ENCODE measurements around the gene GUF1. TPM values are rescaled to one million over a fixed set of nuclear protein-coding genes. Genes with fewer than 3 reads are reported as not detected.

GUF1 gene
- total RNA-seq, 1 donor, result 22.9 TPM

- H3K4me3 ChIP-seq (ENCODE audit: low read depth, low read length), result no peak overlapping the region
- no peak for TF ChIP-seq CTCF (IDR thresholded peaks at IDR 0.05; ENCODE audit: insufficient read depth, low read depth, low read length)
- DNase-seq (ENCODE audit: low read depth), result no peak
These were observed 22.2 kb downstream of the GUF1 start for GRCh38 chr4:44700427-44700826.

- no peak for TF ChIP-seq CTCF (IDR thresholded peaks at IDR 0.05; ENCODE audit: insufficient read depth, low read depth, low read length)
- DNase-seq (ENCODE audit: low read depth), result no peak
- no peak overlapping the region for H3K4me3 ChIP-seq (ENCODE audit: low read depth, low read length)
These were observed 22.8 kb downstream of the GUF1 start for GRCh38 chr4:44701037-44701436.

- no peak overlapping the region for H3K4me3 ChIP-seq (ENCODE audit: low read depth, low read length)
- DNase-seq (ENCODE audit: low read depth), result no peak
- TF ChIP-seq CTCF (IDR thresholded peaks at IDR 0.05; ENCODE audit: insufficient read depth, low read depth, low read length), result no peak
These were observed 26.5 kb downstream of the GUF1 start for GRCh38 chr4:44704673-44705072.

GRCh38 chr4:44713125-44713524 lies 34.9 kb downstream of the GUF1 start:
- no peak overlapping the region for H3K4me3 ChIP-seq (ENCODE audit: low read depth, low read length)
- no peak for DNase-seq (ENCODE audit: low read depth)
- no peak for TF ChIP-seq CTCF (IDR thresholded peaks at IDR 0.05; ENCODE audit: insufficient read depth, low read depth, low read length)

- no peak overlapping the region for H3K4me3 ChIP-seq (ENCODE audit: low read depth, low read length)
- no peak for DNase-seq (ENCODE audit: low read depth)
- TF ChIP-seq CTCF (IDR thresholded peaks at IDR 0.05; ENCODE audit: insufficient read depth, low read depth, low read length), result no peak
These were observed 38.4 kb downstream of the GUF1 start for GRCh38 chr4:44716597-44716996.

GRCh38 chr4:44720371-44720770 lies 42.2 kb downstream of the GUF1 start:
- DNase-seq (ENCODE audit: low read depth), result no peak
- TF ChIP-seq CTCF (IDR thresholded peaks at IDR 0.05; ENCODE audit: insufficient read depth, low read depth, low read length), result no peak

GRCh38 chr4:44722001-44722400 lies 43.8 kb downstream of the GUF1 start:
- no peak for DNase-seq (ENCODE audit: low read depth)
- H3K4me3 ChIP-seq (ENCODE audit: low read depth, low read length), result no peak overlapping the region
- TF ChIP-seq CTCF (IDR thresholded peaks at IDR 0.05; ENCODE audit: insufficient read depth, low read depth, low read length), result no peak

More at GRCh38 chr4:44720371-44720770, 42.2 kb downstream of the GUF1 start:
- no peak overlapping the region for H3K4me3 ChIP-seq (ENCODE audit: low read depth, low read length)
